NCI-H748 treated with DMSO at 0.1 percent for 48 hours (cell line): ENCODE measurements around the gene MRPS24.
"Not testable (repeated sequence)": the region's sequence is repeated elsewhere in the genome, so short reads cannot be mapped to it uniquely, and the experiment has no call there.

Experiments used
- DNase-seq: peaks from one replicate; lab custom pipeline; 2025; lab: John Stamatoyannopoulos, UW

The MRPS24 gene

DNA sequence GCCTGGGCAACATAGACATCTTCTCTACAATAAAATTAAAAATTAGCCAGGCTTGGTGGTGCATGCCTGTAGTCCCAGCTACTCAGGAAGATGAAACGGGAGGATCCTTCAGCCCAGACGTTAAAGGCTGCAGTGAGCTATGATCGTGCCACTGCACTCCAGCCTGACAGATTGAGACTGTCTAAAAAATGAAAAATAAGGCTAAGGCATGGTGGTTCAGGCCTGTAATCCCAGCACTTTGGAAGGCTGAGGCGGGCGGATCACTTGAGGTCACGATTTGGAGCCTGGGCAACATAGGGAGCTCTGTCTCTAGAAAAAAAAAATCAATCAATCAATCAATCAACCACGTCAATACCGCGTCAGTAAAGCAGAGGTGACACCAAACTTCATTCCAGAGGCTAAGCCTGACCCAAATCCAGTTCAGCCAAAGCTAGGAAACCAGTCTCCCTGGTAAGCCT is 31.1 kb downstream of the MRPS24 start:
- no peak for DNase-seq

DNA sequence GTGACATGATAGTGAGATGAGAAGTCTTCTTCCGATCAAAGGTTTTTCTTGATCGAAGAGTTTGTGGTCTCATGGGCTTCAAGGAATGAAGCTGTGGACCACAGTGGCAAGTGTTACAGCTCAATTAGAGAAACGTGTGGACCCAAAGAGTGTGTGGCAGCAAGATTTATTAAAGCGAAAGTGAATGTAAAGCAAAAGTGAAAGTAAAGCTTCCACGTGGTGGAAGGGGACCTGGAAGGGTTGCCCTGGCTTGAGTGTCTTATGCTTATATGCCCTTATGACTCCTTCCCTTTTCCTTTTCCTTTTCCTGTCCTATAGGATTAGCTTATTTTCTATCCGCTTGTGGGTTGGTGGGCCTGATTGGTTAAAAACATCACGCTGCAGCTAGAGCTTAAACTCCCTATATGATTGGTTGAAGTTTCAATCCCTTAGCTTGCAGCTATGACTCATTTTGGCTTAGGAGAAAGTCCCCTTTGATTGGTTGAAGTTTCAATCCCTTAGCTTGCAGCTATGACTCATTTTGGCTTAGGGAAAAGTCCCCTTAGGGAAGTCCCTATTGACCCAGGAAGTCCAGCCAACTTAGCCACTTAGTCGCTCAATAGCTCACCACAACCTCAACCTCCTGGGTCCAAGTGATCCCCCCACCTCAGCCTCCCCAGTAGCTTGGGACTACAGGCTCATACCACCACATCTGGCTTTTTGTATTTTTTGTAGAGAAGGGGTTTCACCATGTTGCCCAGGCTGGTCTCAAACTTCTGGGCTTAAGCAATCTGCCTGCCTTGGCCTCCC is 34.7 kb downstream of the MRPS24 start:
- DNase-seq: no peak

DNA sequence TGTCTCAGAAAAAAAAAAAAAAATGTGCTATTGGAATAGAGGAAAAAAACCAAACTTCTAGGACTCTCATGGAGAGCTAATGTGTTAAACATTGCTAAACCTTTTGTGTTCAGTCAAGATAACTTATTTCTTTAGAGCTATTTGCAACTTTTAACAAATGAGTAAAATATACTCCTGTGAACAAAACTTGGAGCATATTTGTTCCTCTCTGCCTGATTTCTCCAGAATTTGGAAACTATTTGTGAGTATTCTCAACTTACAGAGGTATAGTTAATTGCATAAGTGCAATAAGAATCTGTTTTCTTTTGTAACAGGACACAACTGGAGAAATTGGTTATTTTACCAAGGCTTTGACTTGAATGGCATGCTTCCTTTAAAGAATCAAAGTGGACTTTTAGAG is 38.4 kb downstream of the MRPS24 start:
- DNase-seq: not testable (repeated sequence)

DNA sequence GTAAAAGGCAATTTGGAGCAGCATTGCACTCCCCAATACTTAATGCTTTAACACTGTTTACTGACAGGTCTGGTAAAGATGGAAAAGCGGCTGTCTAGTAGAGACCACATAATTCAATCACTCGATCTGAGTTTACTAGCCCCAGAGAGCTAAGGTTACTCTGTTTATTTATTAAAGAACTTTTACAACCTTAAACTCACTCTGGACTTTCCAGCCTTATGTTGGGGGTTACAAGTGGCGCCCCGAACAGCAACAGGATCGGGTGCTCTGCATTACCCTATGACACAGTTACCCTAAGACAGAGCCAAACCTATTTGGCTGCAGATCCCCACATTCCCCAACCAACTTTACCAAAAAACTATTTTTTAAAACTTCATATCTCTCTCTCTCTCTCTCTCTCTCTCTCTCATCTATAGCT is 43.9 kb downstream of the MRPS24 start:
- no peak for DNase-seq

- no peak for DNase-seq
Measured at GRCh38 chr7:43824963-43825362, 44.4 kb downstream of the MRPS24 start.

- DNase-seq: not testable (repeated sequence)
Measured at GRCh38 chr7:43824513-43824912, 44.8 kb downstream of the MRPS24 start.

GRCh38 chr7:43823941-43824340 is 45.4 kb downstream of the MRPS24 start:
- DNase-seq: no peak

GRCh38 chr7:43823425-43823824 is 45.9 kb downstream of the MRPS24 start:
- not testable (repeated sequence) for DNase-seq
